Right hindlimb (tissue), 1 donor: ENCODE results near the gene RHOF.

Experiments used
- DNase-seq: peaks from one replicate; pipeline ENCODE4 v3.0.0-alpha.2; 2018

The RHOF gene

DNA sequence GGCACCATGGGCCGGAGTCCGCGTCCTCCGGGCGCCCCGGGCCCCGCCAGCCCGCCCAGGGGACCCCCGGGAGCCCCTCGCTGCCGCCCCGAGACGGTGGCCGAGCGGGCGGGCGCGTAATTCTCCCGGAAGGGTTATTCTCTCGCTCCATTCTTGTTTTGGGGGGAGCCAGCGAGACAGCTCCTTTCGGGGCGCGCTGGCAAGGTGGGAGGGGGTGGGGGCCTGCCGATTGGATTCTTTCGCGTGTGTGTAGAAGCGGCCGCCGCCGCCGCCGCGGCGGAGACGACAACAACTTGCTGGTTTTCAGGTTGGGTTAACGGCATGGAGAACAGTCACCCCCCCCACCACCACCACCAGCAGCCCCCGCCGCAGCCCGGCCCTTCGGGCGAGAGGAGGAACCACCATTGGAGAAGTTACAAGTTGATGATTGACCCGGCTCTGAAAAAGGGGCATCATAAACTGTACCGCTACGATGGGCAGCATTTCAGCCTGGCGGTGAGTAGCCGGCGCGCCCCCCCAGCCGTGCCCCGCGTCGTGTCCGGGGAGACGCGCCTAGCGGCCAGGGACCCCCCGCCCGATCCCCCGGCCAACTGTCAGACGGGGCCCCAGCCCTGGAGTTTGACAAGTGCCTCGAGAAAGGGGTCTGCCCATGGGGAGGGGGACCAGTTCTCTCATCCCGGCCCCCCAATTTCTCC, 11.1 kb upstream of the RHOF start:
- peak; percentile 58 for DNase-seq

GRCh38 chr12:121803861-121804416, 10.5 kb upstream of the RHOF start, which contains the start of gene SETD1B:
Gene SETD1B, plus strand, starts transcription at chr12:121804009. Its CDS starts 729 bp downstream, at chr12:121804738.
- peak; percentile 70 for DNase-seq

DNA sequence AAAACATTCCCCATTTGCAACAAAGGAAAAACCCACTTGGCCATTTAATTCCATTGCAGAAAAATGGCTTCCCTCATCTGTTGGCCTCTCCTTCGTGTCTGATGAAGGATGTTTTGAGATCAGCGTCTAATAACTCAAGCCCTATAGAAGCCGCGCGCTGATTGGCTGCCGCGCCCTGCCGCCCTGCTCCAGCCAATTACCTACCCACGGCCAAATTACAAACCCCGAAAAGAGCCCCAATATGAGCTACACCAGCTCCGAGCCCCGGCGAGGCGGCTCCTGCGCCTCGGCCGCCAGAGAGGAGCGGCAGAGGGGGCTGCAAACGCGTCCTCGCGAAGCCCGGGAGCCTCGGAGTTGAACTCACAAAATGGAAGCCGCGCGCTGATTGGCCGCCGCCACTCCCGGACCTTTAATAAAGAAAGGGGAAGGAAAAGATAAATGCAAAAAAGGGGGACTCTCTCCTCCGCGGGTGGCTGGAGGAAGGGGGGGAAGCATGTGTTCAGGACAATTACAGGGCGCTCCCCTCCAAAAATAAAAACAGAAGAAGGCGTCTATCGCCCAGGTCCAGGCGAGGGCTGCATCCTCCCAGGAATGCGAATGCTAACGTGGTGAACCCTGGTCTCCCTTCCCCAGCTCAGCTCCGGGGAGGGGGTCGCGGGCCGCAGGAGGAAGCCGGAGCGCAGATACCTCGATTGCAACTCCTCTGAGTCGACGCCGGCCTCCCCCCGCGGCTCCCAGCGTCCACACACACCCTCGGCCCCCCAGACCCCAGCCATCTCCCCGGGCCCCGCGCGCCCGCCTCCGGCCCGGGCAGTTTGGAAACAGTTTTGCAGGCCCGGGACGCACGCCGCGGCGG, 9.6 kb upstream of the RHOF start:
- DNase-seq, result peak; percentile 97

DNA sequence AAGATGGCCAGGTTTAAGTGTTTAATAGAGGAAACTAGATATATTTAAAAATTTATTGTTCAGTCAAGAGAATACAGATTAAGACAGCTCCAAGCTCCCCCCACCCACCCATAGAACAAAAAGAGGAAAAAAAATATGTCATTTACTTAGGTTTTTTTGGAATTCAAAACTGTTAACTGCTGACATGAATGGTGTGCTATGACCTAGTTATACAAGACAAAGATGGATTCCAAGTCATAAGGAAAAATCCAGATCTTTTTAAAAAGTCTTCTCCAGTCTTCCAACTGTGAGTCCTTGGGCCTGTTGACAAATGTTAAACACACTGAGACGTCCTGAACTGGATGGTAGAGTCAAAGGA, 9.0 kb upstream of the RHOF start:
- no peak for DNase-seq

GRCh38 chr12:121801595-121802484, 8.4 kb upstream of the RHOF start:
- DNase-seq, result no peak

- peak; percentile 80 for DNase-seq
Observed at GRCh38 chr12:121800694-121801594, 7.5 kb upstream of the RHOF start.

DNA sequence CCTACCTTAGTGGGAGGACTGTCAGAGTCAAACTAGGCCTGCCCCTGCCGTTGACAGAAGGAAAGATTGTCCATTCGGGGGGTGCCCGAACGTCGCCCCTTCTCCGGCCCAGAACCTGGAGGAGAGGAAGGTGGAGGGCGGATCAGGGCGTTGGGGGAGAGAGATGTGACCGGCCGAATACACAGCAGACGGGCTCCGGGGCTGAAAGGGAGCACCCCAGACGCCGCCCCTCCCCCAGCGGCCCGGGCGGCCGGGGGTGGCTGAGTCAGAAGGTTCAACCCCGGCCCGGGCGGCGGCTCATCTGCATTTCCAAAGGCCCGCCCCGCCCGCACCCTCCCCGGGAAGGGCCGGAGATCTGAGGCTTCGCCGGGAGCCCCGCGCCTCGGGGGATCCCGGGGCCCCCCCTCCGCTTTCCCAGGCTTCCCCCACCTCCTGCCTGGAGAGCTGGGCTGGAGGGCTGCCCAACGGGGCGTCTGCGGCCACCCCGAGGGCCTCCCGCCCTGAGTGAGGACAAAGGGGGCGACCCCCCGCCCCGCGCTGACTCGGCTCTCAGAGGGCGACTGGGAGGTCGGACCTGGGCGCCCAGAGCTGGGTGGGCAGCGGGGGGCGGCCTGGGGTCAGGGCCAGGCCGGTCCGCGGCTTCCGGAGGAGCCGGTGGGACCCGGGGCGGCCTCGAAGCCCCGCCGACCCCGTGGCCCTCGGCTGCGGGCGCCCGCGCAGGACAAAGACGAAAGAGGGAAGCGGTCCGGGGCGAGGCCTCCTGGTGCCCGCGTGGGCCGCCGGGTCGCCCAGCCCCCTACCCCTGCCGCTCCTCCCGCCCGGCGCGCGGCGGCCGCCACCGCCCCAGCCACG, 6.6 kb upstream of the RHOF start:
- peak; percentile 90 for DNase-seq

DNA sequence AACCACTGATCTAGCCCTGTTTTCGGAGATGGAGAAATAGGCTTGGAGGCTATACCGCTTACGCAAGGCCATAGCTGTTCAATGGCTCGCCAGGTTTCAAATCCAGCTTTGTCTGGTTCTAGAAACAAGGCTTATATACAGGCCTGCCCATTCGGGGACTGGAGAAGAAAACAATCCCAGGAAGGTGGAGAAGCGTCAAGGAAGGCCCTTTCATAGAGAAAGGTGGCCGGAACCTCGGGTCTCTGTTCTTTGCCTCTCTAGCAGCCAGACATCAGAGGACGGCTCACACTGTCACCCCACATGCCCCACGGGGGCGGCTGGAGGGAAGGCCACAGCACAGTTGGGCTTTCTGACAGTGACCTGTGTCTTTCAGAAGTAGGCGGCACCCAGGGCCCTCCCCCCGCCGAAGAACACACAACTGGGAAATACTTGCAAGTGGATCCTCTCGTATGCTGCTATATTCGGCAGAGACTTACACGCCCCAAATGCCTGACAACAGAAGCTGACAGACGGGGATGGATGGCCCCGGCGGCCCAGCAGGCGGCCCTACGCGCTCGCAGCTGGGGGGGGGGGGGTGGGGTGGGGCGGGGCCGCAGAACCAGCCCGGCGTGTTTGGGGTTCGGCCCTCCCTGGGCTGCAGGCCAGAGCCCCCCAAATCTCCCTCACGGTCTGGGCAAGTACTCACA, 5.8 kb upstream of the RHOF start:
- peak; percentile 79 for DNase-seq

- DNase-seq, result no peak
Observed at GRCh38 chr12:121798787-121799155, 5.3 kb upstream of the RHOF start.

- DNase-seq, result peak; percentile 86
Observed at GRCh38 chr12:121797937-121798786, 4.7 kb upstream of the RHOF start.

DNA sequence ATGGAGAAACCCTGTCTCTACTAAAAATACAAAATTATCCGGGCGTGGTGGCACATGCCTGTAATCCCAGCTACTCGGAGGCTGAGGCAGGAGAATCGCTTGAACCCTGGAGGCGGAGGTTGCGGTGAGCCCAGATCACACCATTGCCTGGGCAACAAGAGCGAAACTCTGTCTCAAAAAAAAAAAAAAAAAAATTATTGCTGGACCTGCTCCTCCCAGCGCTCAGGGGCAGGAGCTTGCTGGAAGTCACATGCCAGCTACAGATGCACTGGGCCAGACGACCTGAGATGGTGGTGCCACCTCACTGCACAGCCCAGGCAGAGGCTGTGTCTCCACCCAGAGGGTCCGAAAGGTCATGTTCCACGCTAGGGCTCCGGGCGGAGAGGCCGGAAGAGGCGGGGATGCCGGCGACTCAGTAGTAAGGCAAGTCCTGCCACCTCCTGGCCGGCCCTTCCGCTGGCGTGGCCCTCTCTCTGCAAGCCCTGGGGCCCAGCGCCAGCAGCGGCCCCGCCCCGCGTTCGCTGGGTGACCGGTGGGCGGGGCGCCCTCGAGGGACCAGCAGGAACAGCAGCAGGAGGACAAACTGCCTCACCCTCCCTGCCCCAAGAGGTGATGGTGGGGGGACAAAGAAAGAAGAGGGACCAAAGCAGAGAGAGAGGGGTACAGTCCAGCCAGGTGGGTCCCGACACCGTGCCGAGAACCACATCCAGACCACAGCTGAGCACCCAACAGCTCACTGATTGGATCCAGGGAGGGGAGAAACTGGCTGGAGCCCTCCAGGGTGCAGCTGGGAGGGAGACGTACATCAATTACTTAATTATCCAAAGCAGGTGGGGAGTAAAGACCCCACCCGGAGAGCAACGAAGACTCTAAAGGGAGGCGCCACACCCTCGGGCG, 3.6 kb upstream of the RHOF start:
- peak; percentile 82 for DNase-seq

DNA sequence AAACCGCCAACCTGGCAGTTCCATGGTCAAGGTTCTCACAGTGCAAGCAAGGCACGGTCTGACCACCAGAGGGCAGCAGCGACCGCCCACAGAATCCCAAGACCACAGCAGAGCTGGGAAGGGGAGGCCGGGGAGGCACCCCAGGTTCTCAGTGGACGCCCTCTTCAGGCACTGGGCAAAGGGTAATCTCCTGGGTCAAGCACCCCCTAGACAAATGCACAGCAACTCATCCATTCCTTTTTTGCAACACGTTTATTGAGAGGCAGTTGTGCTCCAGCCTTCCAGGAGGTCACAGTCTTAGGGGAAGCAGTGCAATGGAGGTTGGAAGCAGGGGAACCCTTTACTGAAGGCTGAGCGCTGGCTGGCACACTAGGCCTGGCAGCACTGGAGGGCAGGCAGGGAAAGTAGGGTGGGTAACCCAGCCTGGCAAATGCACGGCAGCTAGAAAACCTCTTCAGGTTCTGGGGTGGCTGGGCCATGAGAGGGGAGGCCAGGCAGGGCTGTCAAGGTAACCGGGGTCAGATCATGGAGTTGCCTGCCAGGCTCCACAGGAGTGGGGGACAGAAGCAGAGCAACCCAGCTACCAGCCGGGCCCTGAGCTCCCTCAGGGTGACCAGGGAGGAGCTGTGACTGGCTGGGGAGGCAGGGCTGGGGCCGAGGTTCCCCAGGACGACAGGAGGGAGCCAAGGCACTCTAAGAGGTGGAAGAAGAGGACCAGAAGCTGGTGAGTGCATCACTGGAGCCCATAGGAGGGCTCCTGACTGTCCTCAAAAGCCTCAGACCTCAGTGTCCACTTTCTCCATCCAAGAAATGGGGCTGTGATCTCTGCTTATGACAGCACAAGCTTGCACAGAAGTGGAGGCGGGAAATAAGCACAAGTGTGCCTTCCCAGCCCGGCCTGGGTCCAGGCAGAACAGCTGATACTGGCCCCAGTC, 1.8 kb upstream of the RHOF start:
- peak; percentile 92 for DNase-seq

- DNase-seq, result peak; percentile 70
Observed at GRCh38 chr12:121794534-121795033, 1.1 kb upstream of the RHOF start.

DNA sequence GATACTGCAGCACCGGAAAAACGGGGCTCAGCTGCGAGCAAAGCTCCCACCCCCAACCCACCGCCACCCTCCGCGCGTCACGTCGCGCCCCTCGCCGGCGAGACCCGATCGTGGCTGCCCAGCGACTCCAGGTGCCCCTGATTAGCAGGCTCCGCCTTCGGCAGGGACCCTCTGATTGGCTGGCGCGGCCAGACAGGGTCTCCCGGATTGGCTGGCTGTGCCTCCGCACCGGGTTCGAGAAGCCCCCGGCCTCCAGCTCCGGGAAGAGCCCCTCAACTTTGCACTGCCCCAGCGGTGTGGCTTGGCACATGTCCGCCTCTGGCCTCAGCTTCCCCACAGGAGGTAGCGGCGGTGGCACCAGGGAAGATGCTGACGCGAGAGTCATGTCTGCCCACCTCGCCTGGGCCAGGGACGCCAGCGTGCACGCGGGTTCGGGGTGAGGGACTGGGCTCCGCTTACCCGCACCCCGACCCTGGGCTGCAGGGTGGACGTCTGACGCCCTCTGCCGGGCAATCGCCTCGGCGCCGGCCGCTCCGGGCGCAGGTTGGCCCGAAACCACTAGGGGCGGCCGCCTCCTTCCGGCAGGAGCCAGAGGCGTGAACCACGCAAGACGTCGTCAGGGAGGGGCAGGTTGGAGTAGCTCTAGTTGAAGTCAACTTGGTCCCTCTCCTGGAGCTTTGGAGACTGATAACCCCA, 498 bp upstream of the RHOF start:
- DNase-seq, result peak; percentile 93

DNA sequence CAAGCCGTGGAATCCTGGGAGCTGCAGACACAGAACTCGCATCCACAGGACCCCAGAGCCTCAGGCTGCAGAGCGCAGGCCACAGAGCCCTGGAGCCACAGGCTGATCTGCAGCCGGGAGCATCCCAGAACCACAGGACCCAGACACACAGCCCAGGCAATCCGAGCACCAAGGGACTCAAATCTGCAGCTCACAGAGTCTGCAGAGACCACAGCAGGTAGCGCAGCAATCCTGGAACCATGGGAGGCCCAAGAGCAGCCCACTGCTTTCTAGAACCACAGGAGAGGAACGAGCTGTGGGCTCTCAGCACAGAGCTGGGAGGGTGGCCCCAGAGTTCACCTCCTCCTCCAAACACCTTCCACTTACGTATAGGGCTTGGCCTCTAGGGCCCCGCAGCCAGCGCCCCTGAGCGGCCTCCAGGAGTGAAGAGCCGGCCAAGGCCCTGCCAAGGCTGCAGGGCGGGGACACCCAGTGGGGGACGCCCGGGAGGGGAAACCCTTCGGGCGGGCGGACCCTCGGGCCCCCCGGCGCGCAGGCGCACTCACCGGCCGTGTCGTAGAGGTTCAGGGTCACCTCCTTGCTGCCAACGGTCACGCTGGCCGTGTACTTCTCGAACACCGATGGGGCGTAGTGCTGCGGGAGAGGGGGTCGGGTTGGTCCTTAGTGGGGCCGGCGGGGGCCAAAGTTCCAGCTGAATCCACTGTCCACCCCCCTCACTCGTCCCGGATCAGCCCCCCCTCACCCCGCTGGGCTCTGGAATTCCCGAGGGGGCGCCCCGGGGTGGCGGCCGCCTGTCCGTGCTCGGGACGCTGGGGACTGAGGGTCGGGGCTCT, 665 bp downstream of the RHOF start:
- DNase-seq, result no peak
